GM21723 (cell line): ENCODE data around the gene TMEM184A.
"Not testable (repeated sequence)": the region's sequence is repeated elsewhere in the genome, so short reads cannot be mapped to it uniquely, and the experiment has no call there.

Experiments used
- ATAC-seq: cut with Tn5 transposase; IDR thresholded peaks from one replicate; pipeline ENCODE4 v1.9.1; 2021; ENCODE audit warnings: mild to moderate bottlenecking, moderate library complexity; ENCODE audit not compliant: unreplicated experiment

Gene TMEM184A

DNA sequence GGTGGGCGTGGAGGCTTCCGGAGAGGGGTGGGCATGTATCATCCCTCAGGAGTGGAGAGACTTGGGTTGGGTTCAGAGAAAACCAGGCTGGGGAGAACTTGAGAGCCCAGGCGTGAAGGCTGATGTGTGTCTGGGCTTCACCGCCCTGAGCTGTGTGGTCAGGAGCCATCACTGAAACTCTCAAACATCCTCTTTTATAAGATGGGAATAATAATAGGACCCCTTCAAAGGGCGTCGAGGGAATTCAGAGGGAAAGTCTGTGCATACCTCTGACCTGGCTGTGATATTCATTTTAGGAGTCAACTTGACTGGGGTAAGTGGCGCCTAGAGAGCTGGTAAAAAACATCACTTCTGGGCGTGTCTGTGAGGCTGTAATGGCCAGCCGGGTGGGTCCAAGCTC is 34.9 kb upstream of the TMEM184A start:
- ATAC-seq, result no peak

DNA sequence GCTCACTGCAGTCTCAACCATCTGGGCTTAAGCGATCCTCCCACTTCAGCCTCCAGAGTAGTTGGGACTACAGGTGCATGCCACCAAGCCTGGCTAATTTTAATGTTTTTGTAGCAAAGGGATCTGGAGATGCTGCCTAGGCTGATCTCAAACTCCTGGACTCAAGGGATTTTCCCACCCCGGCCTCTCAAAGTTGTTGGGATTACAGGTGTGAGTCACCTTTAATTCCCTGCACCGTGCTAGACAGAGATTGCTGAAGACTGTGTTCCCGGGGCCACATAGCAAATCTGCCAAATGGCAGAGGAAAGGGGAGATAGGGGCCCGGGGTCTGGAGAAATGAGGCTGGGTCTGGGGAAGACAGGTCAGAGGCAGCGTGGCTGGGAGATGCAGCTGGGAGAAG is 34.5 kb upstream of the TMEM184A start:
- no peak for ATAC-seq

DNA sequence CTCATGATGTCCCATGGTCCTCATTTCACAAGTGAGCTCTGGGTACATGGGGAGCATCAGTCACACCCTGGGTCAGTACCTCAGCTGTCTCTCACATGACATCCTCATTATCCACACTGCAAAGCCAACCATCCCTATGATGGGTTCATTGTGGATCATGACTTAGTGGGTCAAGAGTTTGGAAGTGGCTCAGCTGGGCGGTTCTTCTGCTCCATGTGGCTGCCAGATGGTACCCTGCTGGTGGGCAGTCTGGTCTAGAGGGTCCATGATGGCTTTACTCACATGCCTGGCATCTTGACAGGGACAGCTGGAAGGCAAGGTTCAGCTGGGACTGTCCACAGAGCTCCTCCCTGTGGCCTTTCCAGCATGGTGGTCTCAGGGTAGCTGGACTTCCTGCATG is 33.0 kb upstream of the TMEM184A start:
- ATAC-seq, result no peak

DNA sequence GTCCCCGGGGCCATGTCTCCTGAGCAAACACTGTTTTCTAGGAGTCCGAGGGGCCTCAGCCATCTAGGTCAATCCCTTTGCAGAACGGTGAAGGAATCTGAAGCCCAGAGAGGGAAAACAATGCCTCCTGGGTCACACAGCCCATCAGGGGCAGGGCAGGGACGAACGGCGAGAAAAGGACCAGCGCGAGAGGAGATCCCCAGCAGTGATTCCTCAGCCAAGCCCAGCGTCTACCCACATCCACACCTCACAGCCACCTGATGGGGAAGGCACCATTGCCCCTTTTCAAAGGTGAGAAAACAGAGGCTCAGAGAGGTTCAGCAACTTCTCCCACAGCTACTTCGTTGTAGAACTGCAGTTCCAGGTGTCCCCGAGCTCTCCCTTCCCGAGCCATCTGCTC is 31.7 kb upstream of the TMEM184A start:
- ATAC-seq, result no peak

- ATAC-seq, result no peak
Observed at GRCh38 chr7:1586827-1587705, 31.1 kb upstream of the TMEM184A start.

DNA sequence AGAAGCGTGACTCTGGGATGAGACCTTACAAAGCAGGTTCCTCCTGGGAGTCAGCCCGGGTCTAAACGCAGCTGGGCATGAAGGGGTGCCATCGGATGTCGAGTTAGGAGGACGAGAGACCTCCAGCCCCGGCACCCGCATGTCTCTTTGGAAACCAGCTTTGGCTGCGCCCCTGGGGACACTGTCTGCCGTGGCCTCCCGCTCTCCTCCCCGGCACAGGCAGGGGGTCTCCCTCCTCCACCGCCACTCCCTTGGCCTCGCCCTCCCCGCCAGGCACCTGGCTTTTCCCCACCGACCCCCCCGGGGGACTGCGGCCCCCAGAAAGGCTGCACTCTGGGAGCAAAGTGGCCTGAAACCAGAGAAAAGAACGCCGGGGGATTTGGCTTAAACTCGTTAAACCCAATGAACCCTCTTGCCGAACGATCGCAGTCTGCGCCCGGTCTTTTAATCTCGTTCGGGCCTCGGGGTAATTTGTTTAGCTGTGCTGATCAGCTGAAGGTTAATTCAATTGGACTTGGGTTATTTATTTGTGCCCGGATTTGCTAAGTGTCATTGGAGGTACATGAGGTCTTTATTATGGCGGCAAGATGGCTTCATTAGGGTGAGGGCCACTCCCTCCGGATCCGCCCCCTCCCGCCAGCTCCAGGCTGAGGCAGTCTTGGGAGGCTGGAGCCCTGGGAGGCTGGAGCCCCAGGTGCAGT is 30.3 kb upstream of the TMEM184A start:
- ATAC-seq, result no peak

DNA sequence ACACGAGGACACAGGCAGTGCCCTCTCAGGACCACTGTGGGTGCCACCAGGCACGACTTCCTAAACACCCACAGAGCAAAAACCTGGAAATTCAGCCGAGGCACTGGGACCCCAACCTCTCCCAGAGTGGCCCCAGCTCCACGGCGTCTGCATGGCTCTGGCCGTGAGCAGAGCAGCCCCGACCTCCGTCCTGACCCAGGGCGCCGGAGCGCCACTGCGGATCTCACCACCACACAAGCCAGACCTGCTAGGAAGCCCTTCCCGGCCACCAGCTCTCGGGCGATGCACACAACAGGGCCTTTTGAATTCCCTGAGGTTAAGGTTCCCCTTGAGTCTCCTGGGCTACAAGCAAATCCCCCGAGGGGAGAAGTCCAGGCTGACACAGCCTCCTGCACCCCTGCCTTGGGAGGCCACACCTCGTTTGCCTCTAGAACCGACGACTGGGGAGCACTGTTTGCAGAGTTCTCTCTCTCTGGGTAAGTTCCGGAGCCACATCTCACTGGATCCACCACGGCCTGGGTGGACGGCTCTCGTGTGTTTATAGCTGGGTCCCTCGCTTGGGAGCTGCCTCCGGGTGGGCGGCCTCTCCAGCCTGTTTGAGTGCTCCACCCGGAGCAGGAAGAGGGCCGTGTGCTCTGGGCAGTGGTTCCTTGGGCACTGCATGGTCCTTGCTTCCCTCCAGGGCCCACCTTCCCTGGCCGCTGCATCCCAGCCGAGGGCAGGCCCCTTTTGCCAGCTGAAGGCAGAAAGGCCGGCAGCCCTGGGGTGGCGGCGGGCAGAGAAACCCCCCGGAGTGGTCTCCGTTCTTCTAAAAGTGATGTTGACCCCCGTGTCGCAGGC is 29.4 kb upstream of the TMEM184A start:
- ATAC-seq, result no peak

DNA sequence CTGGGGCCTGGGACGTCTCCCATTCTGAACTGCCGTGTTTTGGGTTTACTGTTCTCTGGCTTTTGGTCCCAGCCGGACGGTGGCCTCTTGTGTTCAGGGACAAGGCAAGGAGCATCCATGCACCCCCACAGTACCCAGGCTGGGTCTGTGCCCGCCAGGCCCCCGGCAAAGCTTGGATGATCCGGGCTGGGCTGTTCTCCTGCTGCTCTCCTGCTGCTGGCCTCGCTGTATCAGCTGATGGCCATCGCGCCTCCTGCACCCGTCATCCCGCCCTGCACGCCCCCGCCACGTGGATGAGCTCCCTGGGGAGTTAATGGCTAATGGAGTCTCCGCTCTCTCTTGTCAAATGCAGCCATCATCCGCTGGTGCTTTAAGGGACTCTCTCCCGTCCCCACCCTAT is 28.7 kb upstream of the TMEM184A start:
- ATAC-seq, result no peak

GRCh38 chr7:1583241-1583930 is 27.4 kb upstream of the TMEM184A start:
- not testable (repeated sequence) for ATAC-seq

DNA sequence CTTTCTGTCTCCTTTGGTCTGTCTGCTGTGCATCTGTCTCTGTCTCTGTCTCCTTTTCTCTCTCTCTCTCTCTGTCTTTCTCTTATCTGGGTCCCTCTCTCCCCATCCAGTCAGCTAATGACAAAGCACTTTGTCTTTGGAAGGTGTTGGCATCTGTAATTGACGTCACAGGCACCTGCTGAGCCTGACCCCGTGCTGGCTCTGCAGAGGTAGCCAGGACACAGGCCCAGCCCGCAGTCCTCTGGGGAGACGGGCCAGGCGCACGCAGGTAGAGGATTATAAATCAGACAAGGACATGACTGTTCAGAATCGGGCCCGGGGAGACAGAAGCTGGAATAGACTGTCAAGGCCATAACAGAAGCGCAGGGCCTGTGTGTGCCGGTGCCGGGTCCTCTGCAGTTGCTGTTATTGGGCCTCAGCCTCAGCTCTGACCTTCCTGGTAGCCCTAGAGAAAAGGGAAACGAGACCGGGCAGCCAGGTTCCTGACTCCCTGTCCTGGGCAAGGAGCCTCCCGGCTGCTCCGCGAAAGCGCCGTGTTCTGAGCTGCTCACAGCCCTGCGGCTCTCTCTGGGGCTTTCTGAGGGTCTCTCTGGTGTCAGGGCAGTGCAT is 24.5 kb upstream of the TMEM184A start:
- no peak for ATAC-seq

DNA sequence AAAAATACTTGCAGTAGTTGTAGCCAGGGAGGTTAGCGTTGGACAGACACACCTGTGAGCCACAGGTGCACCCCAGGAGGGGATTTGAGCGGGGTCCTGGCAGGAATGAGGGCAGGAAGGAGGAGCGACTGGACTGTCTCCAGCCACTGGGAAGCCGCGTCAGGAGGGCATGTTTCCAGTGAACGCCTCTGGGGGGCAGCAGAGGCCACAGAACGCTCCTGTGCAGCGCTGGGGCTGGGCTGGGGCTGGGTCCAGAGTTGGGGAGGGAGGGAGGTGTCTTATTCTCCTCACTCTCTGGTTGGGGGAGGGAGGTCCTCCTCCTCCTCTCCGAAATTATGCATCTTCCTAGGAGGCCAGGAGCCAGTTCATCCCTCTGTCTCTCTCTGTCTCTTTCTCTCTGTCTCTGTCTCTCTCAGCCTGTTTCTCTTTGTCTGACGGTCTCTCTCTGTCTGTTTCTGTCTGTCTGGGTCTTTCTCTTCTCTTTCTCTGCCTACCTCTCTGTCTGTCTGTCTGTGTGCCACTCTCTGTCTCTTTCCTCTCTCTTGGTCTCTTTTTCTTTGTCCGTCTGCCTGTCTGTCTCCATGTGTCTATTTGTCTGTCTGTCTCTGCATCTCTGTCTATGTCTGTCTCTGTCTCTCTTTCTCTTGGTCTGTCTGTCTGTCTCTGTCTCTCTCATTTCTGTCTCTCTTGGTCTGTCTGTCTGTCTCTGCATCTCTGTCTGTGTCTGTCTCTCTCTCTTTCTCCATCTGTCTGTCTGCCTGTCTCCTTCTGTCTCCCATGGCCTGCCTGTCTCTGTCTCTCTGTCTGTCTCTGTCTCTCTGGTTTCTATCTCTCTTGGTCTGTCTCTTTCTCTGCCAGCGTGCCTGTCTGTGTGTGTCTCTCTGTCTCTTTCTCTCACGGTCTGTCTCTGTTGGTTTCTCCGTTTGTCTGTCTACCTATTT is 23.7 kb upstream of the TMEM184A start:
- ATAC-seq, result peak; percentile 63

- no peak for ATAC-seq
Observed at GRCh38 chr7:1578513-1578912, 22.5 kb upstream of the TMEM184A start.

- no peak for ATAC-seq
Observed at GRCh38 chr7:1576521-1577253, 20.7 kb upstream of the TMEM184A start.

GRCh38 chr7:1575809-1576208 is 19.8 kb upstream of the TMEM184A start:
- no peak for ATAC-seq

DNA sequence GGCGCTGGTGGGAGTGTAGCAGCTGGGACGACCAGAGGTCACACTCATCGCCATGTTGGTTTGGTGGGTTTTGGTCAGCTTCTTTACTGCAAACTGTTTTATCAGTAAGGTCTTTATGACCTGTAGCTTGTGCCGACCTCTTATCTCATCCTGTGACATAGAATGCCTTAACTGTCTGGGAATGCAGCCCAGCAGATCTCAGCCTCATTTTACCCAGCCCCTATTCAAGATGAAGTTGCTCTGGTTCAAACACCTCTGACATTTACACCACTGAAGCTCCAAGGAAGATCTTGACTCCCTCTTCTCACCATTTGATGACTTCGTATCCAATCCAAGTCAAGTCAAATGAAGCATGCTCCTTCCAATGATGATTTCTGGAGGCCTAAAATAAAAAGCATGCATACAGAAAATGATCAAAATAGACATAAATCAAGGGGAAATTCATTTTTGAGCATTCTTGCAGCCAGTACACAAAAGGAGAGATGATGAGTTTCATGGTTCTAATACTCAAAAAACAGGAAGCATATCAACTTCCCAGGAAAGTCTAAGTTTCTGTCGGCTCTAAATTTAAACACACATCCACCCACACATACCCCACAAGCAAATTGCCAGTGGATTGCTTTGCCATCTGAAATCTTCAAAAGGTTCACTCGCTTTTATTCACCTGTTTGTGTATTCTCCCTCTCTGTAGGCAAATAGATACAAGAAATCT is 16.3 kb upstream of the TMEM184A start:
- no peak for ATAC-seq

GRCh38 chr7:1569833-1570632 is 14.0 kb upstream of the TMEM184A start, which contains the start of gene PSMG3:
PSMG3 (minus strand) TSS chr7:1570032; CDS start chr7:1569339, 693 bp downstream.
- peak; percentile 84 for ATAC-seq

DNA sequence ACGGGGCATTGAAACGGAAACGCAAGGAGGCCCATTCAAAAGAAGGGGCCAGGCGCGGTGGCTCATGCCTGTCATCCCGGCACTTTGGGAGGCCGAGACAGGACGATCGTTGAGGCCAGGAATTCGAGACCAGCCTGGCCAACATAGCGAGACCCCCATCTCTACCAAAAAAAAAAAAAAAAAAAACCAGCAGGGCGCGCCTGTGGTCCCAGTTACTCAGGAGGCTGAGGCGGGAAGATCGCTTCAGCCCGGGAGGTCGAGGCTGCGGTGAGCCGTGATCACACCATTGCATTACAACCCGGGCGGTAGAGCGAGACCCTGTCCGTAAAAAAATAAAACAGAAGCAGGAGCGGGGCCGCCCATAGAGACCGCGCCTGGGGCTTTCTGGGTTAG is 13.4 kb upstream of the TMEM184A start:
- no peak for ATAC-seq
